Measurements from ENCODE around the gene TMEM273.

DNA sequence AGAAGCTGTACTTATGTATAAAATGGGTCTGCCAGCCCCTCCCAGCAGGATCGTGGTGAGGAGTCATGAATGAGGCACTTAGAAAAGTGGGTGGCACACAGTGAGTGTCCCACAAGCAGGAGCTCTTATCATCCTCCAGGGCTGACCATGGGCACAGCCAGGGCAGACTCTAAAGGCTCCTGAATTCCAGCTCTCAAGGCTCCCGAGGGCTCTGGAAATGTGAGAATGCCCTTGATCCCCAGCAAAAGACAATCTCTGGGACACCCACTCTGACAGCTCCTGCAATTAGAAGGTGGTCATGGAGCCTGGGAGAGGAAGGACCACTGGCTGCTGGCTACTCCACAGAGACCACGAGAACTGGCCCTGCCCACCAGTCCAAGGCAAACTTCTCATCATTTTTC is 74.5 kb downstream of the TMEM273 start:
- TF ChIP-seq, protein P1, sequence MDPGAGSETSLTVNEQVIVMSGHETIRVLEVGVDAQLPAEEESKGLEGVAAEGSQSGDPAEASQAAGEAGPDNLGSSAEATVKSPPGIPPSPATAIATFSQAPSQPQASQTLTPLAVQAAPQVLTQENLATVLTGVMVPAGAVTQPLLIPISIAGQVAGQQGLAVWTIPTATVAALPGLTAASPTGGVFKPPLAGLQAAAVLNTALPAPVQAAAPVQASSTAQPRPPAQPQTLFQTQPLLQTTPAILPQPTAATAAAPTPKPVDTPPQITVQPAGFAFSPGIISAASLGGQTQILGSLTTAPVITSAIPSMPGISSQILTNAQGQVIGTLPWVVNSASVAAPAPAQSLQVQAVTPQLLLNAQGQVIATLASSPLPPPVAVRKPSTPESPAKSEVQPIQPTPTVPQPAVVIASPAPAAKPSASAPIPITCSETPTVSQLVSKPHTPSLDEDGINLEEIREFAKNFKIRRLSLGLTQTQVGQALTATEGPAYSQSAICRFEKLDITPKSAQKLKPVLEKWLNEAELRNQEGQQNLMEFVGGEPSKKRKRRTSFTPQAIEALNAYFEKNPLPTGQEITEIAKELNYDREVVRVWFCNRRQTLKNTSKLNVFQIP (CRISPR knock-in tag; IDR thresholded peaks at IDR 0.05; ENCODE audit: borderline replicate concordance, low read depth), result no peak
- TF ChIP-seq ZNF8 (CRISPR knock-in tag; IDR thresholded peaks at IDR 0.05) (no peak), BACH2 (CRISPR knock-in tag; IDR thresholded peaks at IDR 0.05; ENCODE audit: borderline replicate concordance) (no peak), SNAI2 (CRISPR knock-in tag; IDR thresholded peaks at IDR 0.05) (no peak), RARB (CRISPR knock-in tag; IDR thresholded peaks at IDR 0.05) (no peak), TOX (CRISPR knock-in tag; IDR thresholded peaks at IDR 0.05; ENCODE audit: borderline replicate concordance) (no peak), ESRRG (CRISPR knock-in tag; IDR thresholded peaks at IDR 0.05) (no peak)
- TF ChIP-seq, protein P2, sequence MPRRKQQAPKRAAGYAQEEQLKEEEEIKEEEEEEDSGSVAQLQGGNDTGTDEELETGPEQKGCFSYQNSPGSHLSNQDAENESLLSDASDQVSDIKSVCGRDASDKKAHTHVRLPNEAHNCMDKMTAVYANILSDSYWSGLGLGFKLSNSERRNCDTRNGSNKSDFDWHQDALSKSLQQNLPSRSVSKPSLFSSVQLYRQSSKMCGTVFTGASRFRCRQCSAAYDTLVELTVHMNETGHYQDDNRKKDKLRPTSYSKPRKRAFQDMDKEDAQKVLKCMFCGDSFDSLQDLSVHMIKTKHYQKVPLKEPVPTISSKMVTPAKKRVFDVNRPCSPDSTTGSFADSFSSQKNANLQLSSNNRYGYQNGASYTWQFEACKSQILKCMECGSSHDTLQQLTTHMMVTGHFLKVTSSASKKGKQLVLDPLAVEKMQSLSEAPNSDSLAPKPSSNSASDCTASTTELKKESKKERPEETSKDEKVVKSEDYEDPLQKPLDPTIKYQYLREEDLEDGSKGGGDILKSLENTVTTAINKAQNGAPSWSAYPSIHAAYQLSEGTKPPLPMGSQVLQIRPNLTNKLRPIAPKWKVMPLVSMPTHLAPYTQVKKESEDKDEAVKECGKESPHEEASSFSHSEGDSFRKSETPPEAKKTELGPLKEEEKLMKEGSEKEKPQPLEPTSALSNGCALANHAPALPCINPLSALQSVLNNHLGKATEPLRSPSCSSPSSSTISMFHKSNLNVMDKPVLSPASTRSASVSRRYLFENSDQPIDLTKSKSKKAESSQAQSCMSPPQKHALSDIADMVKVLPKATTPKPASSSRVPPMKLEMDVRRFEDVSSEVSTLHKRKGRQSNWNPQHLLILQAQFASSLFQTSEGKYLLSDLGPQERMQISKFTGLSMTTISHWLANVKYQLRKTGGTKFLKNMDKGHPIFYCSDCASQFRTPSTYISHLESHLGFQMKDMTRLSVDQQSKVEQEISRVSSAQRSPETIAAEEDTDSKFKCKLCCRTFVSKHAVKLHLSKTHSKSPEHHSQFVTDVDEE (CRISPR knock-in tag; IDR thresholded peaks at IDR 0.05), result no peak
- TF ChIP-seq, protein P3, sequence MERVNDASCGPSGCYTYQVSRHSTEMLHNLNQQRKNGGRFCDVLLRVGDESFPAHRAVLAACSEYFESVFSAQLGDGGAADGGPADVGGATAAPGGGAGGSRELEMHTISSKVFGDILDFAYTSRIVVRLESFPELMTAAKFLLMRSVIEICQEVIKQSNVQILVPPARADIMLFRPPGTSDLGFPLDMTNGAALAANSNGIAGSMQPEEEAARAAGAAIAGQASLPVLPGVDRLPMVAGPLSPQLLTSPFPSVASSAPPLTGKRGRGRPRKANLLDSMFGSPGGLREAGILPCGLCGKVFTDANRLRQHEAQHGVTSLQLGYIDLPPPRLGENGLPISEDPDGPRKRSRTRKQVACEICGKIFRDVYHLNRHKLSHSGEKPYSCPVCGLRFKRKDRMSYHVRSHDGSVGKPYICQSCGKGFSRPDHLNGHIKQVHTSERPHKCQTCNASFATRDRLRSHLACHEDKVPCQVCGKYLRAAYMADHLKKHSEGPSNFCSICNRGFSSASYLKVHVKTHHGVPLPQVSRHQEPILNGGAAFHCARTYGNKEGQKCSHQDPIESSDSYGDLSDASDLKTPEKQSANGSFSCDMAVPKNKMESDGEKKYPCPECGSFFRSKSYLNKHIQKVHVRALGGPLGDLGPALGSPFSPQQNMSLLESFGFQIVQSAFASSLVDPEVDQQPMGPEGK (CRISPR knock-in tag; IDR thresholded peaks at IDR 0.05; ENCODE audit: borderline replicate concordance), result no peak

All from SK-N-SH treated with all-trans-retinoic acid at 6 μM for 48 hours (cell line).